NCI-H446 treated with DMSO at 0.1 percent for 48 hours (cell line): ENCODE results near the gene S100A7A.
"Not testable (repeated sequence)": the region's sequence is repeated elsewhere in the genome, so short reads cannot be mapped to it uniquely, and the experiment has no call there.

ENCODE experiments used
- DNase-seq: peaks from one replicate; lab custom pipeline; 2025; lab: John Stamatoyannopoulos, UW

The S100A7A gene

GRCh38 chr1:153459655-153460054 lies 43.3 kb downstream of the S100A7A start:
- DNase-seq: no peak

GRCh38 chr1:153460551-153460950 lies 44.2 kb downstream of the S100A7A start, which contains the start of gene S100A7:
S100A7 (minus strand) TSS chr1:153460651; CDS start chr1:153459013, 1,638 bp downstream.
- no peak for DNase-seq

GRCh38 chr1:153462741-153463140 lies 46.4 kb downstream of the S100A7A start:
- not testable (repeated sequence) for DNase-seq

GRCh38 chr1:153465811-153466636 lies 49.7 kb downstream of the S100A7A start:
- DNase-seq: no peak

DNA sequence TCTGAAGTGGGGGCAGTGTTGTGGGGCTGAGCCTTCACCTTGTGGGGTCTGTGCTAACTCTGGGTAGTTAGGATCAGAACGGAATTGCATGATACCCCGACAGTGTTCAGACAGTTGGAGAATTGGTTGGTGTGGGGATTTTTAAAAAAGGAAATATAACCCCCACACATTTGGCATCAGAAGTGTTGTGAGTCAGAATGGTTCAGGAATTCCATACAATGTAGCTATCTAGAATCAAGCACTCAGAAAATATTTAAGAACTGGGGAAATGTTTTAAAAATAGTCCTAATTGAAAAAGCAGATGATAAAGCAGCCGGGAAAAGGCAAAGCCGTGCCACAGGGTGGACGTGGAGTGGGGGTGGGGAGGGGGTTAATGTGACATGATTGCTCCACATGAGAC lies 50.6 kb downstream of the S100A7A start:
- DNase-seq: no peak

DNA sequence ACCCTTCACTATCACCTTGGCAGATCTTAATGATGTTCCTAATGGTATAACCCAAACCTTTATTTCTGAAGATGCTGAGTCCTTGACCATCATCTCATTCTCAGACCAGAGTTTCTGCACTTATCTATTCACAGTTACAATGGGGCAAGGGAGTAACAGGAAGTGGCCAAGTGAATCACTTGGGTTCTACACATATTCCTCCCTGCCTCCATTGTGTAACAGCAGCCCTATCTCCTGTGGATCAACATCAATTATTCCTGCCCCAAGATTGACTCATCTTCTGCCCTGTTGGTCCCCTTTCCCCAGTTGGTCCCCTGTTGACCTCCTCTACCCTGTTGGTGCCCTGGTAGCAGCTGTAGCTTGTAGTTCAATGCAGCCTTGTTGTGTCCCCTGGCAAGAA lies 54.4 kb downstream of the S100A7A start:
- no peak for DNase-seq
